PC-9 (cell line): ENCODE results near the gene KRTAP10-12. TPM values are rescaled to one million over a fixed set of nuclear protein-coding genes. Genes with fewer than 3 reads are reported as not detected.

Experiments
- BruUV-seq: library from RNA; stranded (reverse); fragments of 400-500 nt; replicated peaks from 2 replicates; lab custom pipeline; 2021; lab: Mats Ljungman, UMichigan
- CTCF ChIA-PET: fragments of 300-600 bp; sonication (Branson Sonifier 250); formaldehyde crosslinking; loops from one replicate; lab custom pipeline; 2022; ENCODE audit warnings: antibody characterized with exemption; lab: Charles Lee
- POLR2A ChIA-PET: fragments of 300-600 bp; sonication (Branson Sonifier 250); formaldehyde crosslinking; loops from one replicate; lab custom pipeline; 2022; ENCODE audit warnings: antibody characterized with exemption; ENCODE audit not compliant: unreplicated experiment; lab: Charles Lee
- DNase-seq, 2 experiments: peaks; one replicate each; pipeline versions ENCODE4 v3.0.0 to v3.0.0-alpha.2; 2015 to 2022; ENCODE audit warnings: mixed read lengths in 1 of 2
- H2AFZ ChIP-seq: fragments of 200-600 bp; sonication (generic); 2 replicates; pipeline ENCODE4 v1.8.1; 2017; ENCODE audit warnings: antibody characterized with exemption
- H3F3A ChIP-seq: fragments of 200-600 bp; sonication (generic); 2 replicates; pipeline ENCODE4 v1.8.1; 2017; ENCODE audit warnings: antibody characterized with exemption, mild to moderate bottlenecking, low read depth; ENCODE audit not compliant: insufficient read depth
- H3K27ac ChIP-seq: fragments of 200-600 bp; sonication (generic); 2 replicates; pipeline ENCODE4 v1.6.1; 2016; ENCODE audit warnings: mixed run types
- H3K27me3 ChIP-seq: fragments of 200-600 bp; sonication (generic); 2 replicates; pipeline ENCODE4 v1.6.1; 2016; ENCODE audit warnings: low read depth, mixed run types; ENCODE audit not compliant: insufficient read depth
- H3K36me3 ChIP-seq: fragments of 200-600 bp; sonication (generic); 2 replicates; pipeline ENCODE4 v1.6.1; 2016; ENCODE audit warnings: low read depth, mixed run types
- H3K4me1 ChIP-seq: fragments of 200-600 bp; sonication (generic); replicated peaks from 2 replicates; pipeline ENCODE4 v1.6.1; 2016; ENCODE audit warnings: mixed run types; ENCODE audit not compliant: insufficient read depth
- H3K4me2 ChIP-seq: fragments of 200-600 bp; sonication (generic); 2 replicates; pipeline ENCODE4 v1.6.1; 2017; ENCODE audit warnings: mixed run types
- H3K4me3 ChIP-seq: fragments of 200-600 bp; sonication (generic); 2 replicates; pipeline ENCODE4 v1.6.1; 2016; ENCODE audit warnings: mixed run types
- H3K79me2 ChIP-seq: fragments of 200-600 bp; sonication (generic); 2 replicates; pipeline ENCODE4 v1.6.1; 2017; ENCODE audit warnings: low read depth, mixed run types
- H3K9me2 ChIP-seq: fragments of 200-600 bp; sonication (generic); 2 replicates; pipeline ENCODE4 v1.8.1; 2017; ENCODE audit warnings: mild to moderate bottlenecking; ENCODE audit not compliant: insufficient read depth
- H3K9me3 ChIP-seq: fragments of 200-600 bp; sonication (generic); 2 replicates; pipeline ENCODE4 v1.8.1; 2016; ENCODE audit warnings: low read depth; ENCODE audit not compliant: insufficient read depth
- H4K20me1 ChIP-seq: fragments of 200-600 bp; sonication (generic); 2 replicates; pipeline ENCODE4 v1.8.1; 2017; ENCODE audit not compliant: insufficient read depth
- CTCF ChIP-seq: fragments of 200-600 bp; sonication (generic); conservative IDR thresholded peaks from 2 replicates; pipeline ENCODE4 v1.6.1; 2017; ENCODE audit warnings: mixed run types, antibody characterized with exemption, mild to moderate bottlenecking, moderate library complexity
- EZH2 ChIP-seq: fragments of 200-600 bp; sonication (generic); IDR thresholded peaks from 2 replicates; pipeline ENCODE4 v1.8.0; 2017; ENCODE audit warnings: antibody characterized with exemption, low read depth
- intact Hi-C: fragments of 100-400 bp; cut with micrococcal nuclease; formaldehyde crosslinking; loops from one replicate; pipeline ENCODE4 v1.10.0; 2022; ENCODE audit not compliant: unreplicated experiment
- total RNA-seq: library from RNA; stranded (reverse); gene quantifications from 2 replicates; pipeline ENCODE4 v1.2.3, GENCODE V29; 2021

KRTAP10-12 gene
- total RNA-seq, 1 experiment from 2014 or later = not detected

GRCh38 chr21:44723177-44724131 lies 26.5 kb downstream of the KRTAP10-12 start:
- TF ChIP-seq CTCF (no peak), EZH2 (no peak)
- H3K9me3 ChIP-seq = no peaks in the 10 kb centered on the region
- no peaks in the 10 kb centered on the region for H3K79me2 ChIP-seq
- no peaks in the 10 kb centered on the region for H3K9me2 ChIP-seq
- no peak overlapping the region for H3K27ac ChIP-seq
- H3F3A ChIP-seq = no peaks in the 10 kb centered on the region
- no peaks in the 10 kb centered on the region for H4K20me1 ChIP-seq
- intact Hi-C loops = no loop called here
- CTCF ChIA-PET = no interaction called here
- no peak overlapping the region for H2AFZ ChIP-seq
- H3K36me3 ChIP-seq = no peaks in the 10 kb centered on the region
- H3K27me3 ChIP-seq = peaks cover 71% of the 10 kb centered on the region
- H3K4me2 ChIP-seq = no peak overlapping the region
- no peak for DNase-seq
- no peak overlapping the region for H3K4me3 ChIP-seq
- POLR2A ChIA-PET = no interaction called here
- no TSS peak for BruUV-seq
- no peaks in the 10 kb centered on the region for H3K4me1 ChIP-seq

GRCh38 chr21:44724196-44724595 lies 27.2 kb downstream of the KRTAP10-12 start:
- no peaks in the 10 kb centered on the region for H3K36me3 ChIP-seq
- no peak overlapping the region for H3K4me2 ChIP-seq
- intact Hi-C loops = no loop called here
- H3K79me2 ChIP-seq = no peaks in the 10 kb centered on the region
- DNase-seq = no peak
- no peak overlapping the region for H2AFZ ChIP-seq
- TF ChIP-seq EZH2 (no peak), CTCF (no peak)
- ChIA-PET POLR2A (no interaction called here), CTCF (no interaction called here)
- H3K9me3 ChIP-seq = no peaks in the 10 kb centered on the region
- no peaks in the 10 kb centered on the region for H3F3A ChIP-seq
- H3K4me3 ChIP-seq = no peak overlapping the region
- H3K27me3 ChIP-seq = peaks cover 71% of the 10 kb centered on the region
- H3K27ac ChIP-seq = no peak overlapping the region
- H3K4me1 ChIP-seq = no peaks in the 10 kb centered on the region
- H4K20me1 ChIP-seq = no peaks in the 10 kb centered on the region
- no TSS peak for BruUV-seq
- no peaks in the 10 kb centered on the region for H3K9me2 ChIP-seq

GRCh38 chr21:44724926-44725325 lies 28.0 kb downstream of the KRTAP10-12 start:
- no TSS peak for BruUV-seq
- peaks cover 65% of the 10 kb centered on the region for H3K27me3 ChIP-seq
- H3K4me2 ChIP-seq = no peak overlapping the region
- no peaks in the 10 kb centered on the region for H3K79me2 ChIP-seq
- no peaks in the 10 kb centered on the region for H3K4me1 ChIP-seq
- intact Hi-C loops = no loop called here
- H3K27ac ChIP-seq = no peak overlapping the region
- no peaks in the 10 kb centered on the region for H3K9me2 ChIP-seq
- no peak overlapping the region for H3K4me3 ChIP-seq
- CTCF ChIA-PET = no interaction called here
- POLR2A ChIA-PET = no interaction called here
- H2AFZ ChIP-seq = no peak overlapping the region
- TF ChIP-seq EZH2 = no peak
- no peak for TF ChIP-seq CTCF
- H3F3A ChIP-seq = no peaks in the 10 kb centered on the region
- no peaks in the 10 kb centered on the region for H4K20me1 ChIP-seq
- DNase-seq = no peak
- no peaks in the 10 kb centered on the region for H3K9me3 ChIP-seq
- no peaks in the 10 kb centered on the region for H3K36me3 ChIP-seq
